HL-60 (cell line): ENCODE measurements around the gene TMEM132A.

Source experiments
- DNase-seq, 2 experiments: peaks; one replicate each; pipeline ENCODE4 v3.0.0-alpha.2; 2010 to 2020; ENCODE audit warnings: low read depth in 1 of 2, low spot score in 1 of 2
- H3K27ac ChIP-seq: fragments of 250-450 bp; sonication (Bioruptor Pico); replicated peaks from 2 replicates; pipeline ENCODE4 v1.5.1; 2020; ENCODE audit warnings: mild to moderate bottlenecking, moderate library complexity
- H3K27me3 ChIP-seq: fragments of 250-450 bp; sonication (Bioruptor Pico); 2 replicates; pipeline ENCODE4 v1.5.1; 2021; ENCODE audit warnings: mild to moderate bottlenecking, moderate library complexity; ENCODE audit not compliant: insufficient read depth, poor library complexity, severe bottlenecking
- H3K4me3 ChIP-seq: replicated peaks from 2 replicates; pipeline ENCODE4 v1.5.1; 2011; ENCODE audit warnings: mild to moderate bottlenecking, control low read depth, low read length; ENCODE audit not compliant: insufficient read depth
- CTCF ChIP-seq: IDR thresholded peaks from one replicate; pipeline ENCODE4 v1.5.1; 2011; ENCODE audit warnings: low read length, control low read depth, inconsistent platforms; ENCODE audit not compliant: insufficient read depth
- GABPA ChIP-seq: IDR thresholded peaks from 2 replicates; pipeline ENCODE4 v1.6.1; 2012; ENCODE audit warnings: low read depth
- POLR2AphosphoS5 ChIP-seq: IDR thresholded peaks from 2 replicates; pipeline ENCODE4 v1.6.1; 2012; ENCODE audit warnings: low read depth
- REST ChIP-seq: IDR thresholded peaks from 2 replicates; pipeline ENCODE4 v1.6.1; 2012; ENCODE audit warnings: low read depth; ENCODE audit not compliant: insufficient replicate concordance
- SPI1 ChIP-seq: IDR thresholded peaks from 2 replicates; pipeline ENCODE4 v1.6.1; 2012; ENCODE audit warnings: low read depth, mild to moderate bottlenecking, borderline replicate concordance

Gene TMEM132A

GRCh38 chr11:60937144-60937527, 12.9 kb downstream of the TMEM132A start:
- Histone ChIP-seq H3K4me3 (no peak overlapping the region), H3K27ac (no peak overlapping the region), H3K27me3 (no peaks in the 10 kb centered on the region)
- TF ChIP-seq POLR2AphosphoS5 = no peak
- no peak for TF ChIP-seq SPI1
- TF ChIP-seq CTCF = no peak
- TF ChIP-seq GABPA = no peak
- TF ChIP-seq REST = no peak
- DNase-seq = no peak

GRCh38 chr11:60937811-60938210, 13.6 kb downstream of the TMEM132A start:
- no peak overlapping the region for H3K27ac ChIP-seq
- H3K4me3 ChIP-seq = no peak overlapping the region
- no peaks in the 10 kb centered on the region for H3K27me3 ChIP-seq
- TF ChIP-seq SPI1 (no peak), GABPA (no peak), REST (no peak), CTCF (no peak), POLR2AphosphoS5 (no peak)
- no peak for DNase-seq

- Histone ChIP-seq H3K27me3 (no peaks in the 10 kb centered on the region), H3K27ac (no peak overlapping the region), H3K4me3 (no peak overlapping the region)
- TF ChIP-seq CTCF (no peak), GABPA (no peak), POLR2AphosphoS5 (no peak), SPI1 (no peak)
- DNase-seq = no peak
These were observed 14.2 kb downstream of the TMEM132A start for GRCh38 chr11:60938500-60938899.

- no peak for DNase-seq
- TF ChIP-seq CTCF = no peak
- TF ChIP-seq SPI1 = no peak
- no peak for TF ChIP-seq GABPA
- TF ChIP-seq POLR2AphosphoS5 = no peak
- TF ChIP-seq REST = no peak
- H3K4me3 ChIP-seq = no peak overlapping the region
- no peaks in the 10 kb centered on the region for H3K27me3 ChIP-seq
- H3K27ac ChIP-seq = no peak overlapping the region
These were observed 15.0 kb downstream of the TMEM132A start for GRCh38 chr11:60939301-60939700.
